Measurements from ENCODE around the gene KRTAP8-1.

DNA sequence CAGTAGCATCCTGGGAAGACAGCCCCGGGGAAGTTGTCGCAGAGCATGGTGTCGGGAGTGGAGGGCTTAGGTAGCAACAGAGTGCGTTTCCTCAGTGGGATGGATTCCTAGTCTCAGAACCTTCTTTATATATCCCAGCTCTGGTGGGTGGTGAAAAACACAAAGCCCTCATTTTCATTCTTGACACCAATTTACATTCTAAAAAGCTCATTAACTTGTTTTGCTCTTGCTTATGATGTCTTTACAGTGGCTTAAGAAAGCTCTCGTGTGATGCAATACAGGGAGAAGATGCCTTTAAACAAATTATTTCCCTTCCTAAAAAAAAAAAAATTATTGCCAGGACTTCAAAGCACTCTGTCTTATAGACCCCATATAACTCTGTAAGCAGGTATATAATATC, at the start of gene KRTAP8-1:
- no peak for TF ChIP-seq CTCF (conservative IDR thresholded peaks at IDR 0.05; ENCODE audit: low read length)
- TF ChIP-seq EZH2phosphoT487 (IDR thresholded peaks at IDR 0.05; ENCODE audit: borderline replicate concordance), result no peak

Data from Loucy (cell line).